ENCODE measurements around the gene SLC12A7.
A peak's percentile ranks its signal among the peaks of the same experiment; 100 is the strongest.
"Not testable (repeated sequence)": the region's sequence is repeated elsewhere in the genome, so short reads cannot be mapped to it uniquely, and the experiment has no call there.

The SLC12A7 gene

DNA sequence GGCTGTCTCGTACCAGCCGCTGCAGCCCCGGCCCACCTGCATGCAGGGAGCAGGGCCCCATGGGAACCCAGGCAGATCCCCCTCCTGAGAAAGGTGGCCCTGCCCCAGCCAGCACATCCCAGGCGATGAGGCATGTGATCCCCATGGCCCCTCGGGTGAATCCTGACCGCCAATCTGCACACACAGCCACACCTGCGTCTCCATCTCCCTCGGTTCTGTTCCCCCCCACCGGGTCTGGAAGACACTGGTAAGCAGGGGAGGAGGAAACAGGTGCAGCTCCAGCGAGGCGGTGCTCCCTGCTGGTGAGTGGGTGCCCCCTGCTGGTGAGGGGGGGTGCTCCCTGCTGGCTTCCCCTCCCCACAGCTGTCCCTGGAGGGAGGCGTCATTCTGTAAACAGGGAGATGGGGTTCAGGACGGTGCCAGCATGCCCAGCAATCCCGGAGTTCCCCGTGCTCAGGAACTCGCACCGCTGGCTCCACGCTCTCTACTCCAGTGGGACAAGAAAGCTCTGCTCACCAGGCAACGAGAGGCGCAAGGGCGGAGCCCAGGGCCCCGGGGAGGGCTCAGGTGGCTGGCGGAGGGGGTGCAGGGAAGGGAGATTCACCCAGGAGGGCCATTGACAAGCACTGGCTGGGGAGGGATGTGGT lies 28.4 kb upstream of the SLC12A7 start:
- peak; percentile 71 for DNase-seq

- no peak for DNase-seq
Observed at GRCh38 chr5:1139331-1140170, 27.7 kb upstream of the SLC12A7 start.

- DNase-seq = no peak
Observed at GRCh38 chr5:1138445-1139245, 26.8 kb upstream of the SLC12A7 start.

DNA sequence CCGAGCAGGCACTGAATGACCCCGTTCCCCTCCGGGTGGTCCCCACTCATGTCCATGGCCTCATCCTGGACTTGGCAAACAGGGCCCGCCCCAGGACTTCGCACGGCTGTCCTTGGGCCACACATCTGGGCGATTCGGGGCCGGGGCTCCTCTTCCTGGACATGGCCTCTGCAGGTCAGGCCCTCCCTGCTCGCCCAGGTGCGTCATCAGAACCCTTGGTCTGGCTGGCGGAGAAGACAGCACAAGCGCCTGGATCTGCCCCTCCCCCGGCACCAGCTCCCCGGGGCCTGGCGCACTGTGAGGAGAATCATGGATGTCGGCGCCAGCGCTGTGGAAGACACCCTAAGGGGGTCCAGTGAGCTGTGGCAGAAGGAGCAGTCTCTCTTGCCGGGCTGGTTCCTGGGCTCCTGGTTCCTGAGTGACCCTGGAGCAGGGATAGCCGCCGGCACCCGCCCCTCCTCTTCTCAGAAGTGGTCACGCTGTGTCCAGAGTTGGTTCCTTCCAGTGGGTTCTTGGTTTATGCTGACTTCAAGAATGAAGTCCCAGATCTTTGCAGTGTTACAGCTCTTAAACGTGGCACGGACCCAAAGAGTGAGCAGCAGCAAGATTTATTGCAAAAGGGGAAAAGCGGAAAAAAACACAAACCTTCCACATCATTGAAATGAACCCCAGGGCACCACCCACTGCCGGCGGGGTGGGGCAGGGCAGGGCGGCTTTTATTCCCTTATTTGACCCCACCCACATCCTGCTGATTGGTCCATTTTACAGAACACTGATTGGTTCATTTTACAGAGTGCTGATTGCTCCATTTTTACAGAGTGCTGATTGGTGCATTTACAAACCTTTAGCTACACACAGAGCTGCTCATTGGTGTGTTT lies 25.9 kb upstream of the SLC12A7 start:
- no peak for DNase-seq

- DNase-seq = no peak
Observed at GRCh38 chr5:1136814-1137213, 25.0 kb upstream of the SLC12A7 start.

DNA sequence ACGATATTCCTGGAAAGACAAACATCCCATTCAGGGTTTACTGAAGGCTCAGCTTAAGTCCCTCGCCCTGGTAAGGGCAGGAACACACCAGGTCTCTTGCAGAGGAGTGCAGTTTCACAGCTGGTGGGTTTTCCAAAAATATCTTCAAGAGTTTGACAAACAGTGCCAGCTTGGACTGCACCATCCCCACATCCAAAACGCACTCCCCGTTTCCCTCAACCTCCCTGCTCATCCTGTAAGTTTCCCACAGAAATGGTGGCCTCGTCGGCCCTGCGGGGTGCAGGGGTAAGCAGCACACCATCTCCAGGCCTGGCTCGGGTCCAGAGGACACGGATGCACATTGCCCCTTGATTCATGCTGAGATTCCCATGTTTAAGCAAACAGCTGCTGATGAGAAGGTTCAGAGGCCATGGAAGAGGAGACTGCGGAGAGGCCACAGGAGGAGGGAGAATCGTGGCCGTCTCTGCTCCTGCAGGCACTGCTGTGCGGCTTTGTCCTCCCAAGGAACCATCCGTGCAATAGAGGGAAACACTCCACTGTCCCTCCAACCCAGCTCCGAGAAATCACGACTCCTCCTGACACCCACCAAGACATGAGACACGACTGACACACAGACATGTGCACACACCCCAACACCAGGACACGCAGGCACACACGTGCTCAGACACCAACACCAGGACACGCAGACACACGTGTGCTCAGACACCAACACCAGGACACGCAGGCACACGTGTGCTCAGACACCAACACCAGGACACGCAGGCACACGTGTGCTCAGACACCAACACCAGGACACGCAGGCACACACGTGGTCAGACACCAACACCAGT lies 24.0 kb upstream of the SLC12A7 start:
- no peak for DNase-seq

DNA sequence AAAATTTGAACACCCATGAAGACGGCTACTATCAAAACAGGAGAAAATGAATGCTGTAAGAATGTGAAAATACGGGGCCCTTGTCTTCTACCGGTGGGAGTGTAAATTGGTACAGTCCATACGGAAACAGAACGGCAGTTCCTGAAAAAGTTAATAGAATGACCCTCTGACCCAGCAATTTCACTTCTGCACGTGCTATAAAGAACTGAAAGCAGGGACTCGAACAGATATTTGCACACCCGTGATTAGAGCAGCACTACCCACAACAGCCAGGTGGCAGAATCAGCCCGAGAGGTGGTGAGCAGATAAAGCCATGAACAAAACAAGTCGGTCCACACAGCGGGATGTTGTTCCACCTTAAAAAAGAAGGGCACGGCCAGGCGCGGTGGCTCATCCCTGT lies 22.6 kb upstream of the SLC12A7 start:
- DNase-seq = no peak

GRCh38 chr5:1133510-1134201 lies 21.8 kb upstream of the SLC12A7 start:
- no peak for DNase-seq

DNA sequence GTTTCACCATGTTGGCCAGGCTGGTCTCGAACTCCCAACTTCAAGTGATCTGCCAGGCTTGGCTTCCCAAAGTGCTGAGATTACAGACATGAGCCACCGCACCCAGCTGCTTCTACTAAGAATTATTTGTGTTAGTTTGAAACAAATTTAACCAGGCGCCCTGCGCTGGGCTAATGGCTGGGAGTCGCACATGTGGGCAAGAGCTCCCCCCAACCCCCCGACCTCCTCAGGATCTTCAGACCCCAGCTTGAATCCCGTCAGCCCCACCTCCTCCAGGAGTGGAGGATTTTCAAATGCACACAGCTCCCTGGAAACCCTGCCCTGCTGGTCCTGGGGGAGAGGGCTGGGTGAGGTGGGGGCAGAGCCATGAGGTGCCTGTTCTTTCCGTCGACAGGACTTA lies 21.2 kb upstream of the SLC12A7 start:
- no peak for DNase-seq

DNA sequence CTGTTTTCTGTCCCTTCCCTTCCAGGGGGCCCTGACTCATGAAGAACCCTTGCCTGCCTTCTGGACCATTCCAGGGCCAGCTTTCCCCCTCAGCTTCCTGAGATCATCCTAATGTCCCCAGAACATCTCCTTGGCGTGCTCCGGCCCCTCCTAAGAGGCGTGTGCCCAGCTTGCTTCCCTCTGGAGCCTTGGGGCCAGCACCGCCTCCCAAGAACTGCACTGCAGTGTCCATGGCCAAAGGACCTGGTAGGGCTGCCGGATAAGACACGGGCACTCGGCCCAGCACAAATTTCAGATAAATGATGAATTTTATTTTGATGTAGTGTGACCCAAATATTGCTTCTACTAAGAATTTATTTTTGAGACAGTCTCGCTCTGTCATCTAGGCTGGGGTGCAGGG lies 20.7 kb upstream of the SLC12A7 start:
- no peak for DNase-seq

GRCh38 chr5:1131726-1132125 lies 19.9 kb upstream of the SLC12A7 start:
- no peak for DNase-seq

- DNase-seq = no peak
Observed at GRCh38 chr5:1131191-1131621, 19.3 kb upstream of the SLC12A7 start.

DNA sequence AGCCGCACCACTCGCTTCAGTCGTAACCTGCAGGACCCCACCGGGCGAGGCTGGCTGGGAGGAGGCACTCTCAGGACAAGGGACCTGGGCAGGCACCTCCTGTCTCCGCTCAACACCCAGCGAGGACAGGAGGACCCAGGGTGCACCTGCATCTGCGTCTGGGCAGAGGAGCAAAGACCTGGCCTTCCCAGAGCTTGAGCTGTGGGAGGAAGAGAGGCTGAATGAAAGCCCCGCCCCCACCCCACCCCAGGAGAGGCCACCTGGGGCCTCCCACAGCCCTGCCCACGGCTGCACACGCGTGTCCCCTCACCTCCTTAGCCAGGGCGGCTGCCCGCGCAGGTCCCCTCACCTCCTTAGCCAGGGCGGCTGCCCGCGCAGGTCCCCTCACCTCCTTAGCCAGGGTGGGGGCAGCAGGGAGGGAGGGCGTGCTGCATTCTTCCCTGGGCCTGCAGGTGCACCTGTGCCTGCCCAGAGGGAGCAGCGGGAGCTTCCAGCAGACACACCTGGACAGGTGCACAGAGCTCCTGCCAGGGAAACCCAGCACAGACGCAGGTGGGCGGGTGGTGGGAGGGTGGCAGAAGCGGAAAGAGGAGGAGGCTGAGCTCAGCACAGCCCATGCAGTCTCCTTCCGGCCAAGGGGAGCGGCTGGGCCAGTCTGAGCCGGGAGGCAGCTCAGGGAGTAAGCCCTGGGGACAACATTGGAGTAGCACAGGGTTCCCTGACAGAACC lies 18.5 kb upstream of the SLC12A7 start:
- DNase-seq = peak; percentile 86

- DNase-seq = no peak
Observed at GRCh38 chr5:1129711-1130055, 17.8 kb upstream of the SLC12A7 start.

- no peak for DNase-seq
Observed at GRCh38 chr5:1128977-1129710, 17.3 kb upstream of the SLC12A7 start.

DNA sequence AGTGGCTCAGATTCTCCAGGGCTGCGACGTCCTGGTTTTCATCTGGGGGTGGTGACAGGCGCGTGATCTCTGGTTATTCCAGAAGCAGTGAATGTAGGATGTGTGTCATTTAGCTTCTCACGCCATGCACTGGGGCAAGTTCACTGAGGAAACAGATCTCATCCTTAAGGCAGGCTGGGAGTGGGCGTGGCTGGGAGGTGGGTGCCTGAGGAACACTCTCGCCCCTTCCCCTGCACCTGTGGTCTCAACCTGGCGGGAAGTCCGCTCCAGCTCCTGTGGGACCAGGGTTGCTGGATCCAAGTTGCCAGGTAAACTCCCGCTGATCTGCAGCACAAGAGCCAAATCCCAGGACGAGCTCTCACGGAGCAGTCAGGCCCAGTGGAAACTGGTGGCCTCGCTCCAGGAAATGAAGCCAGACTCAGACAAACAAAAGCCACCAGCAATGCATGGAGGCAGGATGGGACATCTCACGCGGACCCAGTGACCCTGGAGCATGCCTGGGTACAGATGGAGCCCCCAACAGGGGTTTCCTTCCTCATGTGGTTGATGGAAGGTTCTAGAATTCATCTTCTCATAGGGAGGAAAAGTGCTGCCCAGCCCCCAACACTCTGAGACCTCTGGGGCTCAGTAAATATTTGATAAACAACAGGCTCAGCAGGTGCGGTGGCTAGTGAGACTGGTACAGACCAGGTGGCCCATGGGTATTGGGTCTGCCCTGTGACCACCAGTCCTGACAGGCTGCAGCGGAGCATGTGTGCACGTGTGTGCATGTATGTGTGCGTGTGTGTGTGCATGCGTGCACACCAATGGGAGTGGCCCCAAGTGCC lies 16.3 kb upstream of the SLC12A7 start:
- no peak for DNase-seq

- not testable (repeated sequence) for DNase-seq
Observed at GRCh38 chr5:1125695-1126094, 13.8 kb upstream of the SLC12A7 start.

- DNase-seq = peak; percentile 24
Observed at GRCh38 chr5:1125030-1125357, 13.1 kb upstream of the SLC12A7 start.

All from NCI-H526 treated with DMSO at 0.1 percent for 48 hours (cell line).